ENCODE data around the gene EFCAB6. TPM values are rescaled to one million over a fixed set of nuclear protein-coding genes. Genes with fewer than 3 reads are reported as not detected.

Gene EFCAB6
- total and polyA plus RNA-seq, 2 of the 4 experiments (the other 2 are of a cell fraction): 0.44 to 1.1 TPM

- no CpG with 5 or more reads among the region's 6 CpGs for WGBS, 2 experiments (ENCODE audit: extremely low coverage in 2 of 2, insufficient read length in 1 of 2)
- Histone ChIP-seq H4K20me1 (ENCODE audit: insufficient read depth, low read length) (no peaks in the 10 kb centered on the region), H3K4me2 (ENCODE audit: low read depth, low read length) (no peak overlapping the region), H3K4me3 (ENCODE audit: insufficient read depth, low read depth, low read length) (no peak overlapping the region), H3K36me3 (ENCODE audit: control insufficient read depth, insufficient read depth, low read length) (no peaks in the 10 kb centered on the region), H3K56ac (ENCODE audit: extremely low read depth, insufficient read depth, low read length) (no peak overlapping the region), H3K9me3 (ENCODE audit: control insufficient read depth, insufficient read depth, low read length) (no peaks in the 10 kb centered on the region), H2AK9ac (replicated peaks; ENCODE audit: low read depth, low read length, poor library complexity) (no peak overlapping the region), H3K23ac (ENCODE audit: low read depth, low read length) (no peak overlapping the region), H2BK20ac (ENCODE audit: low read depth, low read length) (no peak overlapping the region), H3K14ac (replicated peaks; ENCODE audit: low read depth, low read length) (no peak overlapping the region), H4K5ac (ENCODE audit: low read depth, low read length) (no peak overlapping the region), H3K9me1 (ENCODE audit: insufficient read depth, low read length) (no peaks in the 10 kb centered on the region), H3K4ac (ENCODE audit: low read depth, low read length) (no peak overlapping the region), H3K4me1 (ENCODE audit: control insufficient read depth, insufficient read depth, low read length) (no peaks in the 10 kb centered on the region), H3K79me1 (ENCODE audit: low read depth in 1 of 2, low read length in 2 of 2) (no peaks in the 10 kb centered on the region), H3K27me3 (ENCODE audit: control insufficient read depth, insufficient read depth, low read length) (no peaks in the 10 kb centered on the region; the same call in 1 of the 2 replicates), H2BK120ac (ENCODE audit: low read depth, low read length) (no peak overlapping the region), H4K8ac (ENCODE audit: low read depth in 2 of 2, low read length in 2 of 2) (no peak overlapping the region), H3K27ac (ENCODE audit: insufficient read depth, low read length) (no peak overlapping the region), H2AFZ (replicated peaks; ENCODE audit: low read length, poor library complexity) (no peak overlapping the region), H4K91ac (ENCODE audit: insufficient read depth, low read depth, low read length) (no peak overlapping the region), H3K18ac (ENCODE audit: low read depth, low read length) (no peak overlapping the region), H2BK5ac (ENCODE audit: low read depth, low read length, poor library complexity, severe bottlenecking) (no peak overlapping the region), H2BK15ac (ENCODE audit: low read depth, low read length) (no peak overlapping the region), H2AK5ac (ENCODE audit: low read depth, low read length) (no peak overlapping the region), H3K9ac (ENCODE audit: low read depth, low read length) (no peak overlapping the region)
- DNase-seq (no peak), ATAC-seq (ENCODE audit: low read depth) (no peak)
- in situ Hi-C loops (cut with MboI; ENCODE audit: low sequenced_read_pairs): no loop called here
- ChIA-PET CTCF (no interaction called here), POLR2A (ENCODE audit: unreplicated experiment) (no interaction called here)
- intact Hi-C loops (cut with micrococcal nuclease): no loop called here
- no TSS peak for BruUV-seq (replicated peaks)
- dilution Hi-C loops (cut with HindIII; ENCODE audit: low sequenced_read_pairs, unreplicated experiment): no loop called here
- TF ChIP-seq RAD21 (IDR thresholded peaks at IDR 0.05; ENCODE audit: low read length) (no peak), SMC3 (IDR thresholded peaks at IDR 0.05; ENCODE audit: low read depth, low read length) (no peak), CEBPB (IDR thresholded peaks at IDR 0.05; ENCODE audit: low read depth, low read length) (no peak), CHD1 (IDR thresholded peaks at IDR 0.05; ENCODE audit: low read depth, low read length) (no peak), CTCF (conservative IDR thresholded peaks at IDR 0.05; ENCODE audit: low read depth, low read length) (no peak), MAFK (IDR thresholded peaks at IDR 0.05; ENCODE audit: low read depth, low read length) (no peak), BHLHE40 (IDR thresholded peaks at IDR 0.05; ENCODE audit: low read depth, low read length) (no peak), USF2 (IDR thresholded peaks at IDR 0.05; ENCODE audit: low read depth, low read length) (no peak), RFX5 (IDR thresholded peaks at IDR 0.05; ENCODE audit: low read depth, low read length) (no peak), POLR2A (IDR thresholded peaks at IDR 0.05; ENCODE audit: low read depth, low read length) (no peak), MAZ (IDR thresholded peaks at IDR 0.05; ENCODE audit: borderline replicate concordance, low read depth, low read length) (no peak), MXI1 (IDR thresholded peaks at IDR 0.05; ENCODE audit: borderline replicate concordance, low read depth, low read length) (no peak), RCOR1 (IDR thresholded peaks at IDR 0.05; ENCODE audit: insufficient replicate concordance, low read length) (no peak), NFE2L2 (IDR thresholded peaks at IDR 0.05; ENCODE audit: low read depth, low read length) (no peak)
- TF ChIP-seq, protein P1, sequence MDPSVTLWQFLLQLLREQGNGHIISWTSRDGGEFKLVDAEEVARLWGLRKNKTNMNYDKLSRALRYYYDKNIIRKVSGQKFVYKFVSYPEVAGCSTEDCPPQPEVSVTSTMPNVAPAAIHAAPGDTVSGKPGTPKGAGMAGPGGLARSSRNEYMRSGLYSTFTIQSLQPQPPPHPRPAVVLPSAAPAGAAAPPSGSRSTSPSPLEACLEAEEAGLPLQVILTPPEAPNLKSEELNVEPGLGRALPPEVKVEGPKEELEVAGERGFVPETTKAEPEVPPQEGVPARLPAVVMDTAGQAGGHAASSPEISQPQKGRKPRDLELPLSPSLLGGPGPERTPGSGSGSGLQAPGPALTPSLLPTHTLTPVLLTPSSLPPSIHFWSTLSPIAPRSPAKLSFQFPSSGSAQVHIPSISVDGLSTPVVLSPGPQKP (IDR thresholded peaks at IDR 0.05; ENCODE audit: borderline replicate concordance, low read depth, low read length): no peak
Observed at GRCh38 chr22:43541022-43541421, 271.1 kb downstream of the EFCAB6 start.
